Hindlimb muscle (tissue), 1 donor: Measurements from ENCODE around the gene KDELR3. TPM values are rescaled to one million over a fixed set of nuclear protein-coding genes. Genes with fewer than 3 reads are reported as not detected.

Experiments
- DNase-seq: peaks from one replicate; pipeline ENCODE4 v3.0.0-alpha.2; 2013
- polyA plus RNA-seq: library from polyadenylated mRNA; unstranded; fragments of 120-200 nt; gene quantifications from one replicate; pipeline ENCODE4 v1.2.1, GENCODE V29; 2013; ENCODE audit not compliant: insufficient read length

KDELR3 gene
- polyA plus RNA-seq, 1 donor = 19.3 TPM

- DNase-seq = no peak
Observed at GRCh38 chr22:38484244-38484643, 16.3 kb downstream of the KDELR3 start.

DNA sequence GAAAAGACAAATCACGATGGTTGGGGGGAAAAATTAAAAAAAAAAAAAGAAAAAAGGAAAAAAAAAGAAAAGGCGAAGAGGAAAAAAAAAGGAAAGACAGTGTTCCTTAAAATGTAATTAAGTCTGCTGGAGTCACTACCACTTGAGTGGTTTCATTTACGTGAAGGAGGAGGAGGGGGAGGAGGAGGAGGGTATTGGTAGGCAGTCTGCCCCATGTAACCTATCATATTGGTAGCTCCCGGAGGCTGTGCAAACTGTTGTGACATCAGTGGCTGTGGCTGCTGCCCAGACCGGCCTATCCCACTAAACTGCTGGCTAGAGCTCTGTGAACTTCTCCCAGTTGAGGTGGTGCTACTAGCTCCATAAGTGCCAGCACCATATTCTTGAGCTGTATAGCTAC, 17.9 kb downstream of the KDELR3 start:
- no peak for DNase-seq

GRCh38 chr22:38487946-38488345, 20.1 kb downstream of the KDELR3 start:
- DNase-seq = no peak

GRCh38 chr22:38489142-38489541, 21.2 kb downstream of the KDELR3 start:
- no peak for DNase-seq

DNA sequence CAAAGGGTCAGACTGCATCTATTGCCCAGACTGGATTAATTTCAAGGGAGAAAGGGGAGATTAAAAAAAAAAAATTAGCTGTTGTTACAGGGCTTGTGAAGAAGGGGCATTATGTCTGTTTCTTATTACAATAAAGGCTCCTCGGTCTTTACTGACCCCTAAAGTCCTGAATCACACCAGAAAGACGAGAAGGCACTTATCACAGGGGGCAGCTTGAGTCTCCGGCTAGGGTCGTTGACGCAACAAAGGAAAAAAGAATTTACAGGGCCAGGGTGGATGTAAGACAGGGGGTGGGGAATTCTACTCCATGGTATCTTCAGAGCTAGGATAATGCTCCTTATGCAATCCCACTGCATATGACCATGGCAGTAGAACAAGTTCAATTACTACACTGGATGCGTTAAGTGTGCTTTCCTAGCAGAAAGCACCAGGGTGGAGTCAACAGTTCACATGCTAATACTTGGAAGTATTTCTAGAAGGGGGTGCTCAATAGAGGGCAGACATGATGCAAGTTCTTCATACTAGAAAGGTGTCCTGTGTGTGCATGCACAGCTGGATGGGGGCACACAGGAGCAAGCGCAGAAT, 21.8 kb downstream of the KDELR3 start:
- no peak for DNase-seq

GRCh38 chr22:38490475-38490874, 22.6 kb downstream of the KDELR3 start:
- DNase-seq = no peak

- DNase-seq = peak; percentile 39
Observed at GRCh38 chr22:38490915-38491314, 23.0 kb downstream of the KDELR3 start.

DNA sequence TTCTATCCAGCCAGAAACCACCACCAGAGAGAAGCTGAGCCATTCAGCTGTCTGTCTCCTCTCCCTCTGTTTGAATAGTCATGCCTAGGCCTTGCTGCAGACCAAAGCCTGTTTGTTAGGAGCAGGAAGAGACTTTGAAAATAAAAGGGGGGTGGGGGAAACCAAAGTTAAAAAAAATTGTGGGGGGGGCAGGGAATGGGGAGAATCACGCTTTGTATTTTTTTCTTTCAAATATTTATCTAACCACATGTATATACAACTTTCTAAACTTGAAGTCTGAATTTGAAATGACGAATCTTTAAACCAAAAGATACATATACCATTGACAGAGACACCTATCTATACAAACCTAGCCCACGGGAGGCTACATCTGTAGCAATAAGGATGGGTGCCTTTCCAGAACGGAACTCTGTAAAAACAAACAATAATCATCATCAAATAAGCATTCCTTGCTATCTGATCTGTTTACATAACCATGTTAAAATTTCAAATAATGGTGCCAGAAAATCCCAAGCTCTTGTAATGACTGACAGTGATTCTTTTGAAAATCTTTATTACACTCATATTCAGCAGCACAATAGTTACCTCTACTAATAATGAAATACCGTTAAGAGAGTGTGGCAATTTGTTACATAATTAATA, 23.9 kb downstream of the KDELR3 start:
- DNase-seq = no peak

DNA sequence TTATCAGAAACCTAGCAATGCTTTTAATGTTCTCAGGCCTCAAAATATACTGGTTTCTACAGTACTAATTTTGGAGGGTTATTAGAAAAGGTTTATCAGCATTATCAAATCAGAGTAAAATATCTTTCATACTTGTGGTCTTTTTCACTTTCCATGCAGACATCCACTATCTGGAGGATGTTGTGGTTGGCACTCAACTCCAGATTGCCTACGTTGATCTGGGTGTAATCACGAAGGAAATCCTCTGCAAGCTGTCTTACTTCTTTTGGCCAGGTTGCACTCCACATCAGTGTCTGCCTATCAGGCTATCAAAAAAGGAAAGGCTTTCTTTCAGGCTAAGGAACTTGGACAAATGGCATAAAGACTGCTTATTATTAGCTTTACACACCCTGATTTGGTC, 26.6 kb downstream of the KDELR3 start:
- DNase-seq = no peak

DNA sequence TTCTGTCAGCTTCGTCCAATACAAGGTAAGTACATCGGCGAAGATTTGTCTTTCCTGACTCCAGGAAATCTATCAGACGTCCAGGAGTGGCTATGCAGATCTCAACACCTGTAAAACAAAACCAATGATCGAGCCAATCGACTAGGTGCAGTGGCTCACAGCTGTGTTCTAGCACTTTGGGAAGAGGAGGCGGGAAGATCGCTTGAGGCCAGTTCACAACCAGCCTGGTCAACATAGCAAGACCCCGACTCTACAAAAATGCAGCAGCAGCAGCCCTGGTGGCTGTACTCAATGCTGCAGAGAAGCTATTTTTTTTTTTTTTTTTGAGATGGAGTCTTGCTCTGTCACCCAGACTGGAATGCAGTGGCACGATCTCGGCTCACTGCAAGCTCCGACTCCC, 27.0 kb downstream of the KDELR3 start:
- DNase-seq = no peak

GRCh38 chr22:38497869-38498268, 30.0 kb downstream of the KDELR3 start:
- DNase-seq = no peak

- no peak for DNase-seq
Observed at GRCh38 chr22:38501797-38502672, 34.1 kb downstream of the KDELR3 start.

GRCh38 chr22:38503021-38503420, 35.1 kb downstream of the KDELR3 start:
- no peak for DNase-seq

DNA sequence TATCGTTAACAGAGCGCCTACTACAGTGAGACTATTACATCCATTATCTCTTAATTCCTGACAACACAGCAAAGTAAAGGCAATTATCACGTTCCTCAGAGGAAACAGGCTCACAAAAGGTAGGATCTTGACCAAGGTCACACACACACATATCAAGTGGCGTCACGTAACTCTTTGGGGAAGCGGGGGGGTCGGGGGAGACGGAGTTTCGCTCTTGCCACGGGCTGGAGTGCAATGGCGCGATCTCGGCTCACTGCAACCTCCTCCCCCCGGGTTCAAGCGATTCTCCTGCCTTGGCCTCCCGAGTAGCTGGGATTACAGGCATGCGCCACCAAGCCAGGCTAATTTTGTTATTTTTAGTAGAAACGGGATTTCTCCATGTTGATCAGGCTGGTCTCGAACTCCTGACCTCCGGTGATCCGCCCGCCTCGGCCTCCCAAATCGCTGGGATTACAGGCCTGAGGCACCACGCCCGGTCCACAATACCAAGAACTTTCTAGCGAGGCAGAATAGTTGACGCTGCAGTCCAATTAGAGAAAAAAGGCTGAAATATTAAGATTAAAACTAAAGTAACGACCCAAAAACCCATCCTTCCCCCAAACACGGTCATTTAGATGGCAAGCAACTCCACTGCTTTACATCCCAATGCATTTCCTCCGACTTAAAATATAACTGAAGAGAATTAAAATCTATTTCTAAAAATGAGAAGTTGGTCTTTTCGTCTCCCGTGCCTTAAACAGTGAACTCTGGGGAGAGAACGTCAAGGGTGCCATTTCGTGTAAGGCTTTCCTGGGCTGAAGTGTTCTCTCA, 37.0 kb downstream of the KDELR3 start:
- DNase-seq = peak; percentile 47

- peak; percentile 88 for DNase-seq
Observed at GRCh38 chr22:38505541-38506117, 37.7 kb downstream of the KDELR3 start.

DNA sequence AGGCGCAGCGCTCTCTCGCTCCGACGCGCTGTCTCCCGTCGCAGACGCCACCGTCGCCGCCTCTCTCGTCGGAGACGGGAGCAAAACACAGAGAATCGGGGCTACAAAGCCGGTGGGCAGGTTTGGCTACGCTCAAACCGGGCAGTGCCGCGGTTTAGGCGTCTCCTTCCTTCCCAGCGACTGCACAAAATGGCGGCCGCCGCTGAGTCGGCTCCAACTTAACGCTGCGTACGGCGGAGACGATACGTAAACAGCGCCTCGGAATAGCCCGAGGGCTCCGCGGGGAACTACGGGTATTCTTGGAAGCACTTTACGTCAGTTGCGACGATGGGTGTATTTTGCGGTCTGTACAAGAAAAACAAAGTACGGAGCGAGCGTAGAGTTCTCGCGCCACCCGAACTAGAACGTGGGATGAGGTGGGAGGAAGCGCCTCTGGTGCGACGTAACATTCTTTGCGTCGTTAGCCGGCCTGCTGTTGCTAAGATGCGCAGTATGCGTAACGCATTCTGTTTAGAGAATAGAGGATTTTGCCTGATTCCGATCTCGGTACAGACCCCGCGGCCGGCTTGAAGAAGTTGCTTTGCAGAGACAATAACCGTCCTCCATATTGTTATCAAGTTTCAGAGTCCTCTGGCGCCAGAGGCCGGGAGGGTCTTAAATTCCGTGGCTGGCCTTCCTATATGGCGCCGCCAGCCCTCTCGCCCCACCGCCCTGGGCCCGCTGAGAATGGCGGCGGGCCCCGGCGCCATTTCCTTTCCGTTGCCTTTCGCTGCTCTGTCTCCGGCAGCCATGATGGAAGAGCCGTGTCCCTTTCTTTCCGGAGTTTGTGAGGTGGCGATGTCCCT, 38.4 kb downstream of the KDELR3 start, which contains the start of gene DDX17:
DDX17 (minus strand) TSS at position 194 of the 845 bp plus-strand sequence.
- peak; percentile 98 for DNase-seq

DNA sequence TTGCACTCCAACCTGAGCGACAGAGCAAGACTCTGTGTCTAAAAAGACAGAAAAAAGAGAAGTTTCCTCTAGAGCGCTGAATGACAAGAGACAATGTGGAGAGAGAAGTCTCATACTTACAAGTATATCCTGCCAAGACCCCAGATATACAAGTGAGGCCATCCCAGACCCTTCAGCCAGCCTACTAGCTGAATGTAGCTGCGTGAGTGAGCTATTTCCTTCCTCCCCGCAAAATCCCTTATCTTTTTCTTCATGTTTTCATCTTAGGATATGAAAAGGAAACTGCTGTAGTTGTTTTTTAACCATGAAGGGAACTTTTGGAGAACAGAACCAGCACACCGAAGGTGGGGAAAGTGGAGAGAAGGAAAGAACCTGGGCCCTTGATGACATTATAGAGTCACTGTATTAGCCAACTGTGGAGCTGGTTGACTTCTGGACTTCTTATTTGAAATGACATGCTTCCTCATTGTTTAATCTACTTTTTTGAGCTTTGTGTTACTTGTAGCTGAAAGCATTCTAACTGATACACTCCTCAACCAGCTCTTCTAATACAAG, 42.6 kb downstream of the KDELR3 start:
- no peak for DNase-seq

DNA sequence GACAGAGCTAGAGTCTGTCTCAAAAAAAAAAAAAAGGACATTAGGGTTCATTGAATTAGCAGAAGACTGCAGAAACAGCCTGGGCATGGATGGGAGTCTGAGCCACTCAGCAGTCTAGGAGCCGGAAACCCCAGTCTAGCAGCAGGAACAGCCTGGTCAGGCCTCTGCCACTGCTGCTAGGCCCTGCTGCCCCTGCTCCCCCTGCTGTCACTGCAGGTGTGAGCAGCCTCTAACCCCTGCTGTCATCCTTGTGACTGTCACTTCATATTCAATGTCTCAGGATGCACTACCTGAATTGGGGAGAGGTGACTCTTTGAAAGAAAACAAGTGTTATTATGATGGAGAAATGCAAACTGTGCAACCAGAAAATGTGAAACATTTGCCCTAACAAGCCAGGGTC, 45.2 kb downstream of the KDELR3 start:
- DNase-seq = no peak

- DNase-seq = no peak
Observed at GRCh38 chr22:38518620-38519019, 50.7 kb downstream of the KDELR3 start.

DNA sequence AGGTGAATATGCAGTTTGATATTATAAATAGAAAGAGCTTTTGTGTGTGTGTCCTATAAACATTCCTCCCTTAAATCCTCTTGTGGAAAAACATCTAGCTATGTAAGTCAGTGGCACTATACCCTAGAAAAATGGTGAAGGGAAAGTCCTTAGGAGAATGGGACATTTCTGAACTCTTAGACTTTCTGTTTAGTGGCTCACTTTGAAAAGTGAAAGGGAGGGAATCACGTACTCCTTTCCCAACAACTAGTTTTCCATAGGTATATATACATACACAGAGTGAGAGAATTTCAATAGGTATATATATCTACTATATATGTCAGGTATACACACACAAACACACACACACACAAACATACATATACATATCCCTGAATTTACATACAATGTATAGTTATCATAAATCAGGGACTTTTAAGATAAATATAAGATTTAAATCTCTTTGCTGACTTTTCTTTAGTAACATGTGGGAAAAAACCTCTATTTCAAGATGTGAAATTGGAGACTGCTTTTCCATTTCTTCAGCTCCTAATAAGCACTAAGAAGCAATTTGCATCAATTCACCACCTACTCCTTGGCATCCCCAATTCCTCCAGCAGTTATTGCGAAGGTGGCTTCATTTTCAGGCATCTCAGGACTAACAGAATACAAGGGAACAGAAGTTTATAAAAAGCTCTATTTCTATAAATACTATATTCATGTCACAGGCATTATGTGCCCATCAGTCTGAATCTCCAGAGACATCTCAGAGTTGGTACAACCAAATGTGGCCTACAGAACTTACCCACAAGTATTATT, 51.8 kb downstream of the KDELR3 start:
- DNase-seq = no peak
